Brain microvascular endothelial cell (primary cell): ENCODE data around the gene DMGDH.

Experiments used
- DNase-seq: peaks from one replicate; pipeline ENCODE4 v3.0.0-alpha.2; 2020
- H3K27ac ChIP-seq: fragments of 250-450 bp; sonication (Bioruptor Pico); 2 replicates; pipeline ENCODE4 v1.5.1; 2020; ENCODE audit warnings: mild to moderate bottlenecking, moderate library complexity
- H3K27me3 ChIP-seq: fragments of 250-450 bp; sonication (Bioruptor Pico); replicated peaks from 2 replicates; pipeline ENCODE4 v1.5.1; 2020; ENCODE audit warnings: mild to moderate bottlenecking
- H3K36me3 ChIP-seq: fragments of 250-450 bp; sonication (Bioruptor Pico); replicated peaks from 2 replicates; pipeline ENCODE4 v1.5.1; 2020; ENCODE audit warnings: mild to moderate bottlenecking
- H3K4me3 ChIP-seq: 2 replicates; pipeline ENCODE4 v1.5.1; 2011; ENCODE audit warnings: low read depth, mild to moderate bottlenecking, control low read depth, low read length, moderate library complexity
- in situ Hi-C: cut with HindIII; loops from 2 replicates; pipeline ENCODE4 v1.10.0; 2017; ENCODE audit warnings: low sequenced_read_pairs, low pct_ligation_motif_present
- TF ChIP-seq, protein P1 (sequence below): IDR thresholded peaks from 2 replicates; pipeline ENCODE4 v1.5.1; 2011; ENCODE audit warnings: low read depth, mild to moderate bottlenecking, moderate library complexity, low read length, control low read depth, inconsistent platforms; ENCODE audit errors: missing control alignments

DMGDH gene

DNA sequence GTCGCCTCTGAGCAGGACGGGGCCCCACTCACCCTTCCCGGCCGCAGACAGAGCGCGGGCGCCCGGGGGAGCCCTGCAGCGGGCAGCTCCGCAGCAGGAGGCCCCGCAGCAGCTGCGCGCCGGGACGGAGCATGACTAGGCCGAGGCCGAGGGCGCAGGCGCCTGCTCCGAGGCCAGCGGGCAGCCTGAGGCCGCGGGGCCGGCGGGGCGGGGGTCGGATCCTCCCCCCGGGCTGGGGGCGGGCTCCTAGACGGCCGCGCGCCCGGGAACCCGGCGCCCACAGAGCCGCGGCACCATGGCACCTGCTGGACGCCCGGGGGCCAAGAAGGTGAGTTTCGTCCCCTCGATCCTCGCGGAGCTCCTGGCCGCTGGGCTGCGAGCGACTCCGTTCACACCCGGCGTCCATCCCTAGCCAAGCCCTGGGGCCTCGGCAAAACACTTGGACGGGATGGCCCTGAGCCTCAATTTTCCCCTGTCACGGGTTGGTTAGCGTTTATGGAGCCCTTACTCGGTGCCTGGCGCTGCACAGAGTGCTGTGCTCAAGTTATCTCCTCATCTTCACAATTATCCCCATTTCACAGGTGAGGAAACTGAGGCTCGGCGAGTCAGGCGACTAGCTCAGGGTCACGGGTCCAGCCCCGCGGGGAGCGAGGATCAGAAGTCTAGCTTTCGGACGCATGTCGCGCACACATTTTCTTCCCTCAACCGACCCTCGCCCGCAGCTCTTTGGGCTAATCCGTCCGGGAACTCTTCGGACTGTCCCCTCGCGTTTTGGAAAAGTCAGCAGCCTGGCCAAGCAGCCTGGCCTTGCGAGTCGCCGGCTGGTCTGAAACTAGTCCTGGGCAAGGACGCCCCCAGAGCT, at the start of gene DMGDH, which contains the start of gene BHMT2:
TSS of gene DMGDH (minus strand) at position 187 of the 862 bp plus-strand sequence. CDS start at position 133, 54 bp downstream.
TSS of gene BHMT2 (plus strand) at position 280 of the 862 bp plus-strand sequence. CDS start at position 296, 16 bp downstream.
- no peaks in the 10 kb centered on the region for H3K36me3 ChIP-seq
- peak within 1 kb of the TSS; percentile 54 for H3K4me3 ChIP-seq
- in situ Hi-C loops = no loop called here
- no peaks in the 10 kb centered on the region for H3K27me3 ChIP-seq
- DNase-seq = peak; percentile 13
- peak within 1 kb of the TSS; percentile 3 for H3K27ac ChIP-seq
- TF ChIP-seq, protein P1, sequence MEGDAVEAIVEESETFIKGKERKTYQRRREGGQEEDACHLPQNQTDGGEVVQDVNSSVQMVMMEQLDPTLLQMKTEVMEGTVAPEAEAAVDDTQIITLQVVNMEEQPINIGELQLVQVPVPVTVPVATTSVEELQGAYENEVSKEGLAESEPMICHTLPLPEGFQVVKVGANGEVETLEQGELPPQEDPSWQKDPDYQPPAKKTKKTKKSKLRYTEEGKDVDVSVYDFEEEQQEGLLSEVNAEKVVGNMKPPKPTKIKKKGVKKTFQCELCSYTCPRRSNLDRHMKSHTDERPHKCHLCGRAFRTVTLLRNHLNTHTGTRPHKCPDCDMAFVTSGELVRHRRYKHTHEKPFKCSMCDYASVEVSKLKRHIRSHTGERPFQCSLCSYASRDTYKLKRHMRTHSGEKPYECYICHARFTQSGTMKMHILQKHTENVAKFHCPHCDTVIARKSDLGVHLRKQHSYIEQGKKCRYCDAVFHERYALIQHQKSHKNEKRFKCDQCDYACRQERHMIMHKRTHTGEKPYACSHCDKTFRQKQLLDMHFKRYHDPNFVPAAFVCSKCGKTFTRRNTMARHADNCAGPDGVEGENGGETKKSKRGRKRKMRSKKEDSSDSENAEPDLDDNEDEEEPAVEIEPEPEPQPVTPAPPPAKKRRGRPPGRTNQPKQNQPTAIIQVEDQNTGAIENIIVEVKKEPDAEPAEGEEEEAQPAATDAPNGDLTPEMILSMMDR = no peak

DNA sequence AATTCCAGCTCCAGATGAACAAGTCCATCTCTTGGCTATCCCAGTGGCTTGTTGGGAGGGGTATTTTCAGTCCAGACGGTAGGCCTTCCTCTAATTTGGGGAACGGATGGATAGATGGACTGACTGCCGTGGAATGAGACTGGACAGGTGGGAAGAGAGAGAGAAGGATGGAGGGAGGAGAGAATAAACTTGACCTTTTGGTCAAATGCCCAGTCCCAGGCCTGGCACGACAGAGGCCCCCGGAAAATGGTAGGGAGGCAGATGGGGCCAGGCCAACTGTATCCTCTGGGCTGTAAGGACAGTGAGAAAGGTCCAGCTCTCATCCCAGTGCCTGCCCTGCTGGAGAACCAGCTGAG, 43.2 kb upstream of the DMGDH start:
- DNase-seq = no peak
- in situ Hi-C loops = no loop called here
- no peak overlapping the region for H3K27ac ChIP-seq
- no peaks in the 10 kb centered on the region for H3K36me3 ChIP-seq
- peaks cover 32% of the 10 kb centered on the region for H3K27me3 ChIP-seq
- TF ChIP-seq, protein P1 = no peak
- no peak overlapping the region for H3K4me3 ChIP-seq

DNA sequence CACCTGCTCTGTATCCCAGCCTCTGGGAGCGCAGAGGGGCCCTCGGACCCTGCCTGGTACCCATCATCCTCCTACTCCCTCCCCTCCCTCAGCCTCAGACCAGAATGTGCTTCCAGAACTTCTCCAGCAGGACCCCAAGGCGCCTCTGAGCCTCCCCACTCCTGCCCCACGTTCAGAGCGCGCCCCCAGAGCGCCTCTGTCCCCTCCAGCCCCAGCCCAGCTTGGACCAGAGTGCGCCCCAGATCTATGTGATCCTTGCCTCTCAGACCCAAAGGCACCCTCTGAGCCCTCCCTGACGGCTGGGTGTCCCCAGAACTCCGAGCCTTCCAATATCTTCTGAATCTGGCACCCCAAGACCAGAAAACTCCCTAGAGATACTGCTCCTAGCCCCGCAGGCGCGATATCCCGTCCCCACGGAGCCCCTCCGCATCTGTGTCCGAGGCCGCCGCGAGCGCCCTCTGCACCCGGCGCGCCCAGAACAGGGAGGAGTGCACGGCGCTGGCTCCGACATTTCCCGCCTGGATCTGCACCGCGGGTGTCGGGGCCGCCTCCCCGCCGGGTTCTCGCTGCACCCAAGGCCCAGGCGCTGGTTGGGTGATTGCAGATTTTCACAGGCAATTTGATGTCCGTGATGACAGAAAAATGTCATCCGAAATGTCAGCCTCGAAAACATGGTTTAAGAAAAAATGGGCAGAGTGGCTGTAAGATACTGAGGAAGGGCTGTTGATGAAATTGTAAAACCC, 42.7 kb upstream of the DMGDH start:
- no peak for DNase-seq
- H3K27me3 ChIP-seq = peaks cover 34% of the 10 kb centered on the region
- no peaks in the 10 kb centered on the region for H3K36me3 ChIP-seq
- in situ Hi-C loops = no loop called here
- no peak overlapping the region for H3K4me3 ChIP-seq
- no peak overlapping the region for H3K27ac ChIP-seq
- TF ChIP-seq, protein P1 = no peak

DNA sequence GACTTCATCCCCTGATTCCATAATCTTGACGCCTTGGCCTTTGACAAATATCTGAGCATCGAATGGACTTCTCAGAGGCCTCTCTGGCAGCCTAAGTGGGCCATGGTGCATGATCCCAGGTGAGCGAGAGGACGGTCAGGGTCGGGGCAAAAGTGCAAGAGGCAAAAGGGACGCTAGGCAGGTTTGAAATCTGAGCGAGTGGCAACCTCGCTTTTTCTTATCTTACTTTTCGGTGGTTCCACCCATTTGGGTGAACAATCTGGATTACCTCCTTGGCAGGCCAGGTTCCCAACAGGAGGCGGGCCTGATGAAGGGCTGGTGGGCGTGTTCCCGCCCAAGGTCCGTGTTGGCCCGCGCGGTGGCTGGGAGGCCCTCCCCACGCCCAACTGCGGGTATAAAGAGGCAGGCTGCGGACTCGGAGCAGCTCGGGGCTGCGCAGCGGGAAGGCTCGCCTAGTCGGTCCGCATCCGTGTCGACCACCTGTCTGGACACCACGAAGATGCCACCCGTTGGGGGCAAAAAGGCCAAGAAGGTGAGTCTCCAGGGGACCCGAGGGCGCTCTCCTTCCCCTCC, 42.0 kb upstream of the DMGDH start, which contains the start of gene BHMT:
TSS of gene BHMT (plus strand) at position 423 of the 573 bp plus-strand sequence. CDS start at position 500, 77 bp downstream.
- H3K27me3 ChIP-seq = peaks cover 34% of the 10 kb centered on the region
- H3K27ac ChIP-seq = no peak within 1 kb of the TSS
- DNase-seq = no peak
- TF ChIP-seq, protein P1 = no peak
- in situ Hi-C loops = no loop called here
- H3K36me3 ChIP-seq = no peaks in the 10 kb centered on the region
- H3K4me3 ChIP-seq = no peak within 1 kb of the TSS

DNA sequence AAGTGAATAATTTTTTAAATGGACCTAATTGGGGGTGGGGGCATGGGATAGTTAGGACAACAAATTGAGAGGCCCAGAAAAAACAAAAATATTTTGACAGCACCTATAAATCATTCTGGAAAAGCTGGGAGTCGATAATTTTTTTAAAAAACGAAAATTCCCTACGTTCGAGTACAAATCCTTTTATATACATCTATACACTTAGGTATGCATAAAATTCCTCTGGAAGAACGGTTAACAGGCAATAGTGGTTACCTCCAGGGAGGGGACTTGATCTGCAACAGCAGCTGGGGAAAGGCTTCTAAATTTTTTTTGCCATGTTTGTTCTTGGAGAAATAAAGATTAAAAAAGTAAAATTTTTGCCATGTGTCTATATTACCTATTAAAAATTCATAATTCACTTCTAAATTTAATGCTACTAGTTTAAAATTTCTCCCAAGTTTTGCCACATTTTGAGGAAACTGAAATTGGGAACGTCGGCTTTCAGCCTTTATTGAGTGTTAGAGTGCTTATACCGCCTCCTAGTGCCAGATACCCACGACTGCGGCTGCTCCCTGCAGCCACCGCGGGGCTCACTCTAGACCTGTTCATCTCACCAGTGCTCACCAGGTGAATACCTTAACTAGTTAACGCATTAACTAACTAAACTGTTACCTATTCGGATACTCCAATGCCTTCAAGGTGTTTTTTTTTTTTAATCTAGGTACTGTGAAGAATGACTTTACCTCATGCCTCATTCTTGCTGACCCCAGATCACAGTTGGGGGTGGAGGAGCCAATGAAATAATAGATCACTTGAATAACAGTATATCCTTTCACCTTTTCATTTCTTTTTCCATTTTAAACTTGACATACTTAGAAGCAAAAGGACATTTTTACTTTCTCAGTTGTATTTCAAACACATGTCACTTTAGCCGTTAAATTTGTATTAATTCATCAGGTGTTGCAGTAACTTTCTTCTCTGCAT, 40.3 kb upstream of the DMGDH start:
- Histone ChIP-seq H3K27me3 (peaks cover 34% of the 10 kb centered on the region), H3K36me3 (no peaks in the 10 kb centered on the region), H3K4me3 (no peak overlapping the region), H3K27ac (no peak overlapping the region)
- TF ChIP-seq, protein P1 = peak; percentile 65
- in situ Hi-C loops = no loop called here
- DNase-seq = no peak
